NB4 (cell line): Measurements from ENCODE around the gene DIRAS1.

ENCODE experiments used
- DNase-seq: peaks from one replicate; pipeline ENCODE4 v3.0.0; 2010; ENCODE audit warnings: low read depth
- H3K4me3 ChIP-seq: one replicate; pipeline ENCODE4 v1.5.1; 2011; ENCODE audit warnings: mild to moderate bottlenecking, low read depth, low read length, moderate library complexity
- MYC ChIP-seq: IDR thresholded peaks from 2 replicates; pipeline ENCODE4 v1.6.1; 2011; ENCODE audit warnings: low read depth, low read length
- POLR2A ChIP-seq: IDR thresholded peaks from 2 replicates; pipeline ENCODE4 v1.6.1; 2011; ENCODE audit warnings: mild to moderate bottlenecking; ENCODE audit not compliant: insufficient read length; ENCODE audit errors: extremely low read depth
- TF ChIP-seq, protein P1 (sequence below): IDR thresholded peaks from 2 replicates; pipeline ENCODE4 v1.6.1; 2011; ENCODE audit warnings: low read depth, low read length
- TF ChIP-seq, protein P2 (sequence below): IDR thresholded peaks from one replicate; pipeline ENCODE4 v1.5.1; 2012; ENCODE audit warnings: low read depth, low read length

Gene DIRAS1

DNA sequence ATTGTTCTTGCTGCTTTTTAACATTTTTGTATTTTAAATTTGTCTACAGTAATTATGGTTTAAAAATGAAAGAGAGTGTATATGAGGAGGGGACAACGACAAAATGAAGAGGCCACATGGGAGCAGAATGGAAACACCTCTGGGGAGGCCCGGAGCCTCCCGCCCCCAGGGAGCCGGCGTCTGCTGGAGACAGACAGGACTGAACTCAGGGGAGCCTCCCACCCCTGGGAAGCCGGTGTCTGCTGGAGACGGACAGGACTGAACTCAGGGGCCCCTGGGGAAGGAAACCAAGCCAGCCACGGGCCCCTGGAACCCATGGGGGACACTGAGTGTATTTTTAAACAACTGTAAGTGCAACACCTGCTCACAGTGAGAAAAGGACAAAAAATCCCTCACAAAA is 35.3 kb upstream of the DIRAS1 start:
- no peak for TF ChIP-seq MYC
- no peak overlapping the region for H3K4me3 ChIP-seq
- no peak for DNase-seq

DNA sequence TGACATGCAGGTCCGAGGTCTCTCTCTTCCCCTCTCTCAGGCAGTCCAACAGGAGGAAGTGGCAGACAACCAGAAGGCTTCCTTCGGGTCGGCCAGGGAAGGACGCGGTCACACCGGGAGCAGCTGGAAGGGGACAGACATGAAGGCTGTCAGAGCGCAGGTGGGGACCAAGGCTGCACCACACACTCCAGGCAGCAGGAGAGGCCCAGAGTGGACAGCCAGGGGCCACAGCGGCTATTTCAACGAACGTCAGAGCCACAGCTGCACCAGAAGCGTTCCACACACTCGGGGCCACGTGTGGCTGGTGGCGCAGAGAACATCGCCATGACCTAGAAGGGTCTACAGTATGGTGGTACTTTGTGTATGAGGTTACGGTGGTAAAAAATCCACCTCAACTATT is 34.6 kb upstream of the DIRAS1 start:
- DNase-seq: no peak
- TF ChIP-seq, protein P1, sequence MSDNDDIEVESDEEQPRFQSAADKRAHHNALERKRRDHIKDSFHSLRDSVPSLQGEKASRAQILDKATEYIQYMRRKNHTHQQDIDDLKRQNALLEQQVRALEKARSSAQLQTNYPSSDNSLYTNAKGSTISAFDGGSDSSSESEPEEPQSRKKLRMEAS: no peak
- TF ChIP-seq POLR2A (no peak), MYC (no peak)
- TF ChIP-seq, protein P2, sequence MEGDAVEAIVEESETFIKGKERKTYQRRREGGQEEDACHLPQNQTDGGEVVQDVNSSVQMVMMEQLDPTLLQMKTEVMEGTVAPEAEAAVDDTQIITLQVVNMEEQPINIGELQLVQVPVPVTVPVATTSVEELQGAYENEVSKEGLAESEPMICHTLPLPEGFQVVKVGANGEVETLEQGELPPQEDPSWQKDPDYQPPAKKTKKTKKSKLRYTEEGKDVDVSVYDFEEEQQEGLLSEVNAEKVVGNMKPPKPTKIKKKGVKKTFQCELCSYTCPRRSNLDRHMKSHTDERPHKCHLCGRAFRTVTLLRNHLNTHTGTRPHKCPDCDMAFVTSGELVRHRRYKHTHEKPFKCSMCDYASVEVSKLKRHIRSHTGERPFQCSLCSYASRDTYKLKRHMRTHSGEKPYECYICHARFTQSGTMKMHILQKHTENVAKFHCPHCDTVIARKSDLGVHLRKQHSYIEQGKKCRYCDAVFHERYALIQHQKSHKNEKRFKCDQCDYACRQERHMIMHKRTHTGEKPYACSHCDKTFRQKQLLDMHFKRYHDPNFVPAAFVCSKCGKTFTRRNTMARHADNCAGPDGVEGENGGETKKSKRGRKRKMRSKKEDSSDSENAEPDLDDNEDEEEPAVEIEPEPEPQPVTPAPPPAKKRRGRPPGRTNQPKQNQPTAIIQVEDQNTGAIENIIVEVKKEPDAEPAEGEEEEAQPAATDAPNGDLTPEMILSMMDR: no peak
- H3K4me3 ChIP-seq: no peak overlapping the region

DNA sequence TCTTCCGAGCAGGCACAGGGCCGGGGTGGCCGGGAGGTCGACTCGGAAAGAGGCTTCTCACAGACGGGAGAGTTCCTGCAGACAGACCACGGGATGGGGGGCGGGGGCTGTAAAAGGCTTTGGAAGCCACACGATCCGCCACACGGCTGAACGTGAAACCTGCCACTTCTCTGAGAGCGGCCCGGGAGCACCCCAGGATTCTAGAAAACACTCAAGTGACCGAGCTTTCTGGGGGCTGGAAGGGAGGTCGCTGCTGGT is 34.2 kb upstream of the DIRAS1 start:
- TF ChIP-seq POLR2A: no peak
- TF ChIP-seq, protein P1: no peak
- TF ChIP-seq, protein P2: no peak
- no peak for TF ChIP-seq MYC
- no peak overlapping the region for H3K4me3 ChIP-seq
- DNase-seq: no peak

DNA sequence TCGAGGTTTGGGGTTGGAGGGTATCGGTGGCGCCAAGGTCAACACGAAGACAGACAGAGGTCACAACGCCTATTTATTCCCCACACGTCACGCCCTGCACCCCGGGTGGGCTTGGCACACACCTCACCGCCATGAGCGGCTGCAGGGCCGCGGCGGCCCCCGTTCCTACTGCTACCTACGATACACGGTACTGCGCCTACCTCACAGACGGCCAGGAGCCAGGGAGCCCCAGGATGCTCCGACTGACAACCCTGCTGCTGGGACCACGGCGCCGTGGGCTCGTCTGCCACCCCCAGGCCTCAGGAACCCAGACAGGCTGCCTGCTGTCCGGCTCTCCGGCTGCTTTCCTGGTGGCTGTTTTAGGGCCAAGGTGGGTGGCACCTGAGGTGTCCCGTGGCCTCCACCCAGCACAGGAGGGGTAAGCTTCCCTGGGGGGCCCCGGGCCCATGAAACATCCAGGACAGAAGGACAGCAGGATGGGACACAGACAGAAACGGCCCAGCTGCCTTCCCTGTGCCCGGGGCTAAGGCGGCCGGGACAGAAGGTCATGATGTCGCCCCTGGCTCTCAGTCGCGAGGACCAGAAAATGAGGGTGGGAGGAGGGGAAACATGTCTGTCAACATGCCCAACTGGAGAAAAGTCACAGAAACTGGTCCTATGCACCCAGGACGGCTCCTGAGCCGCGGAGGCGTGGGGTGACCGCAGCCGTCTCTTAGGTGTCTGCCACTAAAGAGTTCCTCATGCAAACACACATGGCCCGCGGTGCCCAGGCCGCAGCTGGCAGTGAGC is 33.7 kb upstream of the DIRAS1 start:
- no peak for DNase-seq
- TF ChIP-seq, protein P1: no peak
- TF ChIP-seq POLR2A (no peak), MYC (no peak)
- TF ChIP-seq, protein P2: no peak
- no peak overlapping the region for H3K4me3 ChIP-seq

DNA sequence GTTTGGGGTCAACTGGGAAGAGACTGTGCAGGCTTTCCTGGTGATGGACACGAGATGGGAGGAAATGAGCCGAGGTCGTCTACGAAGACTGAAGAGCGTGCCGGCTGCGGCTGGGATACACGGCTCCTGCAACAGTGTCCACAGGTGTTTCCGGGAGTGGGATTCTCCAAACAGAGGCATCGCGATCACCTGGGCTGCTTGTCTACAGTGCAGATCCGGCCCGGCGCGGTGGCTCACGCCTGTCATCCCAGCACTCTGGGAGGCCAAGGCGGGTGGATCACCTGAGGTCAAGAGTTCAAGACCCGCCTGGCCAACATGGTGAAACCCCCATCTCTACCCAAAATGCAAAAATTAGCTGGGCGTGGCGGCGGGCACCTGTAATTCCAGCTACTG is 30.3 kb upstream of the DIRAS1 start:
- TF ChIP-seq POLR2A (no peak), MYC (no peak)
- TF ChIP-seq, protein P2: no peak
- TF ChIP-seq, protein P1: no peak
- no peak for DNase-seq
- H3K4me3 ChIP-seq: no peak overlapping the region

DNA sequence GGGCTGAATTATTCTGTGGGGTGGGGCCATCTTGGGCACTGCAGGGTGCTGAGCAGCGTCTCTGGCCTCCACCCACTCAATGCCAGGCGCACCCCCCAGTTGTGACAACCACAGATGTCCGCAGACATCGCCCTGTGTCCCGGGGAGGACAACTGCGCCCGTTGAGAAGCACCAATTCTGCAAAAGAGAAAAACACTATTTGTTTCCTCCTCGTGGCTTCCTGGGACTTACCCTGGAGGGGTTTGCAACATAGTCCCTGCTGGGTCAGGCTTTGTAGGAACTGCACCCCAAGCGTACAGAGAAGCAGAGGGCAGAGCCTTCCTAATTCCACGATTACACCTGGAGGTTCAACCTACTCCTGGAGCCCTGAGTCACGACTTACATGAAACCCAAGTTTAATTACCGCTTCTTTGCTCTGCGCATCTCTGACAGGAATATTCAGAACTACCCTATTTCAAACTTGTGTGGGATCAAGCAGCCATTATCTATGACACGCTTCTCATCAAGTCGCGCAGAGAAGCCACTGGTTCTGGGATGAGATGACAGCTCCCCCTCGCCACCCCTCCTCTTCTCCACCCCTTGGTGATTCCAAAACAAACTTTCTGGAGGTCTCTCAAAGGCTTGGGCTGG is 29.8 kb upstream of the DIRAS1 start:
- DNase-seq: no peak
- H3K4me3 ChIP-seq: no peak overlapping the region
- TF ChIP-seq, protein P1: no peak
- TF ChIP-seq, protein P2: no peak
- no peak for TF ChIP-seq POLR2A
- TF ChIP-seq MYC: no peak
